Fibroblast of lung (primary cell): ENCODE results near the gene SOHLH2. TPM values are rescaled to one million over a fixed set of nuclear protein-coding genes. Genes with fewer than 3 reads are reported as not detected.

Source experiments
- DNase-seq, 2 donors: peaks; one replicate each; pipeline versions ENCODE4 v3.0.0 to v3.0.0-alpha.2; 2010; ENCODE audit warnings: low read depth in 2 of 2
- H2AFZ ChIP-seq: 2 replicates; pipeline ENCODE4 v1.5.1; 2012; ENCODE audit warnings: low read length, control low read depth, inconsistent platforms
- H3K27ac ChIP-seq: 2 replicates; pipeline ENCODE4 v1.5.1; 2011; ENCODE audit warnings: low read length, control low read depth; ENCODE audit not compliant: insufficient read depth
- H3K27me3 ChIP-seq: 2 replicates; pipeline ENCODE4 v1.5.1; 2011; ENCODE audit warnings: mild to moderate bottlenecking, low read length; ENCODE audit not compliant: control insufficient read depth, insufficient read depth
- H3K36me3 ChIP-seq: 2 replicates; pipeline ENCODE4 v1.5.1; 2011; ENCODE audit warnings: low read length; ENCODE audit not compliant: control insufficient read depth, insufficient read depth
- H3K4me1 ChIP-seq: 2 replicates; pipeline ENCODE4 v1.5.1; 2011; ENCODE audit warnings: low read length; ENCODE audit not compliant: control insufficient read depth, insufficient read depth; ENCODE audit errors: extremely low read depth
- H3K4me2 ChIP-seq: 2 replicates; pipeline ENCODE4 v1.5.1; 2011; ENCODE audit warnings: low read length, control low read depth; ENCODE audit not compliant: insufficient read depth; ENCODE audit errors: extremely low read depth
- H3K4me3 ChIP-seq, 4 experiments: fragments of 200-600 bp in 1 of 4; sonication (generic) in 1 of 4; replicated peaks in 1 of 4; 2 replicates each; pipeline ENCODE4 v1.5.1; 2011 to 2016; ENCODE audit warnings: low read length in 4 of 4, low read depth in 3 of 4, mild to moderate bottlenecking in 3 of 4, control low read depth in 2 of 4, inconsistent platforms in 1 of 4, mixed read lengths in 1 of 4; ENCODE audit not compliant: insufficient read depth in 1 of 4; ENCODE audit errors: control extremely low read depth in 1 of 4
- H3K79me2 ChIP-seq: 2 replicates; pipeline ENCODE4 v1.5.1; 2012; ENCODE audit warnings: mild to moderate bottlenecking, low read length, inconsistent platforms; ENCODE audit not compliant: control insufficient read depth, insufficient read depth
- H3K9ac ChIP-seq: 2 replicates; pipeline ENCODE4 v1.5.1; 2011; ENCODE audit warnings: mild to moderate bottlenecking, low read length, control low read depth; ENCODE audit not compliant: insufficient read depth
- H3K9me3 ChIP-seq: 2 replicates; pipeline ENCODE4 v1.5.1; 2012; ENCODE audit warnings: low read depth, low read length; ENCODE audit not compliant: control insufficient read depth, insufficient read depth
- H4K20me1 ChIP-seq: 2 replicates; pipeline ENCODE4 v1.5.1; 2011; ENCODE audit warnings: low read length; ENCODE audit not compliant: control insufficient read depth, insufficient read depth; ENCODE audit errors: extremely low read depth
- CTCF ChIP-seq, 2 donors: IDR thresholded peaks in 1 of 2; conservative IDR thresholded peaks in 1 of 2; 1 replicate in 1 of 2; 2 replicates in 1 of 2; pipeline ENCODE4 v1.5.1; 2011 to 2012; ENCODE audit warnings: low read length in 2 of 2, control low read depth in 1 of 2, inconsistent platforms in 1 of 2, low read depth in 1 of 2, mild to moderate bottlenecking in 1 of 2
- EZH2 ChIP-seq: IDR thresholded peaks from 2 replicates; pipeline ENCODE4 v1.5.1; 2012; ENCODE audit warnings: low read length, control low read depth, mild to moderate bottlenecking; ENCODE audit errors: missing control alignments
- polyA plus RNA-seq, 2 donors: library from polyadenylated mRNA; depleted of rRNA in 1 of 2; stranded (reverse) in 1 of 2; unstranded in 1 of 2; fragments of >200 nt; gene quantifications; 2 replicates each; pipeline ENCODE4 v1.2.1, GENCODE V29; 2011 to 2012; ENCODE audit warnings: missing spikeins in 1 of 2
- total RNA-seq: library from RNA; depleted of rRNA; stranded (reverse); fragments of >200 nt; gene quantifications from 2 replicates; pipeline ENCODE4 v1.2.1, GENCODE V29; 2014

SOHLH2 gene
- total and polyA plus RNA-seq, 2 donors (not counting 1 experiment from before 2014, with no cell fraction given), result 0.34 to 1.8 TPM

GRCh38 chr13:36212789-36213188 lies 1.6 kb downstream of the SOHLH2 start:
- H3K4me1 ChIP-seq, result no peaks in the 10 kb centered on the region
- no peak overlapping the region for H2AFZ ChIP-seq
- H3K9me3 ChIP-seq, result no peaks in the 10 kb centered on the region
- no peak for TF ChIP-seq CTCF (conservative IDR thresholded peaks at IDR 0.05 in 1 of 2, IDR thresholded peaks at IDR 0.05 in 1 of 2; ENCODE audit: low read depth in 1 of 2, low read length in 2 of 2)
- TF ChIP-seq EZH2, result no peak
- no peak overlapping the region for H3K9ac ChIP-seq
- H3K4me3 ChIP-seq, result no peak overlapping the region
- no peaks in the 10 kb centered on the region for H4K20me1 ChIP-seq
- H3K27ac ChIP-seq, result no peak overlapping the region
- no peaks in the 10 kb centered on the region for H3K27me3 ChIP-seq
- no peak for DNase-seq
- no peak overlapping the region for H3K4me2 ChIP-seq
- no peaks in the 10 kb centered on the region for H3K36me3 ChIP-seq
- H3K79me2 ChIP-seq, result no peaks in the 10 kb centered on the region

- TF ChIP-seq EZH2, result no peak
- TF ChIP-seq CTCF (conservative IDR thresholded peaks at IDR 0.05 in 1 of 2, IDR thresholded peaks at IDR 0.05 in 1 of 2; ENCODE audit: low read depth in 1 of 2, low read length in 2 of 2), result no peak
- no peaks in the 10 kb centered on the region for H3K36me3 ChIP-seq
- H2AFZ ChIP-seq, result no peak overlapping the region
- H3K27ac ChIP-seq, result no peak overlapping the region
- no peak overlapping the region for H3K4me3 ChIP-seq
- H3K9ac ChIP-seq, result no peak overlapping the region
- no peaks in the 10 kb centered on the region for H3K9me3 ChIP-seq
- no peaks in the 10 kb centered on the region for H3K79me2 ChIP-seq
- H3K4me2 ChIP-seq, result no peak overlapping the region
- H4K20me1 ChIP-seq, result no peaks in the 10 kb centered on the region
- no peak for DNase-seq
- no peaks in the 10 kb centered on the region for H3K4me1 ChIP-seq
- no peaks in the 10 kb centered on the region for H3K27me3 ChIP-seq
Measured at GRCh38 chr13:36211567-36211966, 2.8 kb downstream of the SOHLH2 start.

GRCh38 chr13:36210738-36211137 lies 3.6 kb downstream of the SOHLH2 start:
- TF ChIP-seq CTCF (conservative IDR thresholded peaks at IDR 0.05 in 1 of 2, IDR thresholded peaks at IDR 0.05 in 1 of 2; ENCODE audit: low read depth in 1 of 2, low read length in 2 of 2) (no peak), EZH2 (no peak)
- Histone ChIP-seq H3K27ac (no peak overlapping the region), H3K79me2 (no peaks in the 10 kb centered on the region), H3K9ac (no peak overlapping the region), H2AFZ (no peak overlapping the region), H4K20me1 (no peaks in the 10 kb centered on the region), H3K36me3 (no peaks in the 10 kb centered on the region), H3K9me3 (no peaks in the 10 kb centered on the region), H3K27me3 (no peaks in the 10 kb centered on the region), H3K4me2 (no peak overlapping the region), H3K4me3 (no peak overlapping the region), H3K4me1 (no peaks in the 10 kb centered on the region)
- no peak for DNase-seq
